Pulmonary artery endothelial cell (primary cell): ENCODE data around the gene USP49. TPM values are rescaled to one million over a fixed set of nuclear protein-coding genes. Genes with fewer than 3 reads are reported as not detected.

Source experiments
- DNase-seq: peaks from one replicate; pipeline ENCODE4 v3.0.0-alpha.2; 2011; ENCODE audit warnings: low read depth, low spot score
- total RNA-seq: library from RNA; depleted of rRNA; stranded (reverse); fragments of >200 nt; gene quantifications from 2 replicates; pipeline ENCODE4 v1.2.3, GENCODE V29; 2014

Gene USP49
- total RNA-seq, 1 donor from 2014 or later = 1.8 TPM

DNA sequence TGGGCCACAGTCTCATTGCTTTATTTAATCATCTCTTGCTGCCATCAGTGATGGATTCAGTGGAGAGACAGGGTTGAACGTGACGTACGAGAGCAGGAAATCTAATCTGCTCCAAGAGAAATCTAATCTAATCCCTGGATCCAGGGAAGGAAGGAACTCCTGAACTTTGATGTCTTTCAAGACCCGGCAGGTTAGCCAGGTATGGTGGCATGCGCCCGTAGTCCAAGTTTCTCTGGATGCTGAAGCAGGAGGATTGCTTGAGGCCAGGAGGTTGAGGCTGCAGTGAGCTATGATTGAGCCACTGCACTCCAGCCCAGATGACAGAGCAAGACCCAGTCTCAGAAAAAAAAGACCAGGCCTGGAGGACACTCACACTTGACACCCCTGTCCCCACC, 136.5 kb downstream of the USP49 start:
- no peak for DNase-seq

DNA sequence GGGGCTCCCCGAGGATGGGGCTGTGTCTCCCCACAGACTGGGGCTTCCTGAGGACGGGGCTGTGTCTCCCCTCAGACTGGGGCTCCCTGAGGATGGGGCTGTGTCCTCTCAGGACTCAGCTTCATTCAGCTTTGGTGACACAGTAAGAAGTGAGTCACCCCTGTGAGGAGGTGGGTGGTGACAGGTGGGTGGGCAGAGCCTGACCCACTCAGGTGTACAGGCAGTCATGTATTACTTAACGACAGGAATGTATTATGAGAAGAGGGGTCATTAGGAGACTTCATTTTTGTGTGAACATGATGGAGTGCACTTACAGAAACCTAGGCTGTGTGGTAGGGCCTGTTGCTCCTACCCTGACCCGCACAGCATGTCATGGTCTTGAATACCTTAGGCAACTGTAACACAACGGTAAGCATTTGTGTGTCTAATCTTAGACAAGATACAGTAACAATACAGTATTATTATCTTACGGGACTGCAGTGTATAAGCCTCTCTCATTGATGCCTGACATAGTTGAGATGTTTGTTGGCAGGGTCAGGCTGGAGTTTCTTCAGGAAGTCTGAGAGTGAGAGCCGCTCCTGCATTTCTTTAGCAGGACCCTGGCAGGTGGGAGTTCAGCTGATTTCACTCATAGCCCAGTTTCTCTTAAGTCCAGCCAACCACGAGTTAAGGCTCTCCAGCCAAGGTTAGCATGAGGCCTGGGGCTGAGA, 137.1 kb downstream of the USP49 start:
- no peak for DNase-seq

DNA sequence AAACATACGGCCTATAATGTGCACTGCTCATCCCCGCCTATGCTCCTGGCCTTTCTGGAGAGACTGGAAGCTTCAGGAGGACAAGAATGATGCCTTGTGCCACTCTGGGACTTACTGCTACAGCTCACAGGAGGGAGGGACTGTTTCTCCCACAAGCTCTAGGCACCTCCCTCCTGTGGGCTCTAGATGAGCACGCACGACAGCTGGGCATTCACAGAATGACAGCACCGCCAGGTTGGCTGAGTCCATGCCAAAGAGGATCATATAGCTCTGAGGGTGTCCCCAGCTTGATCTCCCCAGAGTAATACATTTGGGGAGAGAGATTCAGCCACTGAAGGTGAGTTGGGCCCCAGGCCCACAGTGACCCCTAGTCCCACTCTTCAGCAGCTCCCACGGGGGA, 137.9 kb downstream of the USP49 start:
- no peak for DNase-seq

DNA sequence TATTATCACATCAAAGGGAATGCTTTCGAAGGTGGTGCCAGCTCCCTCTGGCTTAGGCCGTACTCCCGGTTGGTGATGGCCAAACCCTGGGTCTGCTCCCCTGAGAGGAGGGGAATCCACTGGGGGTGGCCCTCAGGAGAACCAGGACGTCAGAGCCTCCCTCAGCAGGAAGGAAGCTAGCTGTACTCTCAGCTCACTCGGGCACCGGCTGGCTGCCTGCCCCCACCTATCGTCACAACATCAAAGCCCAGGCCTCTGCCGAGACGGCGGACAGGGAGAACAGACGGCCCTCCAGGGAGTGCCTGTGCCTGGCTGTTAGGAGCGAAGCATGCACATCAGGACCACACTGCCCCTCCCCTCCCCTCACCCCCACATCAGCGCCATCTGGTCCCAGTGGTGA, 138.8 kb downstream of the USP49 start:
- no peak for DNase-seq

DNA sequence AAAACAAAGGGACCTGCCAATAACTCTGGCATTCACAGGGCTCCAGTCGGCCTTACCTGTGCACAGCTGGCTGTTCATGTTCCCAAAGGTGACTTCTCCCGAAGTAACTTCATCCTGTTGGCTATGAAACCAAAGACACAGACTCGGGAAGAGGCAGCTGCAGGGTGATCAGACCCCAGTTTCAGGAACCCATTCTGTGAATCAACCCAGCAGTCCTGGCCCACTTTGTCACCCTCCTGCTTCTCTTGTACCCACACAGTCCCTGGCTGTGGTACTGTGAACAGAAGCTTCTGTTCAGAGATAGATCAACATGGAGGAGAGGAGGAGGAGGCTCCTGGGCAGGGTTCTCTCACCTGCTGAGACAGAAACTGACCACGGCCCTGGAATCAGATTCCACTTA, 139.3 kb downstream of the USP49 start:
- DNase-seq = no peak

DNA sequence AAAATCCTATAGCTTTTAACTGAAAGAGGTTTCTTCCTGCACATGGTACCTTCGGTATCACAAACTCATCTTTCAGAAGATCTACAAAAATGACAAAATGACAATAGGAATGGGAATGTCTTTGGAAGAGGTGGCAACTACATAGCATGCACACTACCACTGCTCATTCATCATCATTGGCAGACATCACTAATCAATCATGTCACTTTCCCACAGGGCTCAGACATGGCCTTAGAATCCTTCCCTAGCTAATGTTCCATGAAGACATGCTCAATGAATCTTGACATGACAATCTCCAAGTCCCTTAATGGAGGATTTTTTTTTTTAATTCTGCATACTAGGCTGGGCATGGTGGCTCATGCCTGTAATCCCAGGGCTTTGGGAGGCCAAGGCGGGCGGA, 144.8 kb downstream of the USP49 start:
- DNase-seq = no peak

DNA sequence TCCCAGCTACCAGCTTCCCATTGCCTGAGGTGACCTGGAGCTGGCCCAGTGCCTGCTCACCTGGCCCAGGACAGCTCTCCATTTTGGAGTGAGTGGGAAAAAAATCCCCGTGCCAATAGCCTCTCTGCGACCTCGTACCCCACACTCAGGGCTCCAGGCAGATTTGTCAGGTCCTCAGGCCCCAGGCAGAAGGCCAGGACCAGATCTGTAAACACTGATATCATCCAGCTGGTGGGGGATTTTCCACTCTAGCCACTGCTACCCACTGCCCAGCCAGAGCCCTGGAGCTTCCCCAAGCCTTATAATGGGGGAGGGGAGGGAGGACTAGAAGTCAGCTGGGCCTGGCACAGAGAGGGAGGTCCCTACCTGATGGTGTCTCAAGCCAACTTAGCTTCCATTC, 146.6 kb downstream of the USP49 start:
- DNase-seq = no peak

DNA sequence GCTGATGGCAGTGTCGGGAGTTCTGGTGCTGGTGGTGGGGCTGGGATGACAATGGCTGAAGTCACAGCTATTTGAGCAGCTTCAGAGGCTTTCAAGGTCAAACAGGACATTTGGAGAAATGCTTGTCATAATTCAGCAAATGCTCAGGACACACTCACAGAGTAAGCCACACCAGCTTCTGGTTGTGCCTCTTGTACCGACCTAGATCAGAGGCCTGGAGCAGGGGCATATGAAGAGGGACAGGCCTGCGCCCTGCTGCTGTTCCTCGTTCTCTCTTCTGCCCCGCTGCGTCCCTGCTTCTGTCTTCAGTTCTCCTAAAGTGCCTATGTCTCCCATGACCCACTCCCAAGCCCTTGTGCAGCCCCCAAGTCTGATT, 147.1 kb downstream of the USP49 start:
- no peak for DNase-seq

DNA sequence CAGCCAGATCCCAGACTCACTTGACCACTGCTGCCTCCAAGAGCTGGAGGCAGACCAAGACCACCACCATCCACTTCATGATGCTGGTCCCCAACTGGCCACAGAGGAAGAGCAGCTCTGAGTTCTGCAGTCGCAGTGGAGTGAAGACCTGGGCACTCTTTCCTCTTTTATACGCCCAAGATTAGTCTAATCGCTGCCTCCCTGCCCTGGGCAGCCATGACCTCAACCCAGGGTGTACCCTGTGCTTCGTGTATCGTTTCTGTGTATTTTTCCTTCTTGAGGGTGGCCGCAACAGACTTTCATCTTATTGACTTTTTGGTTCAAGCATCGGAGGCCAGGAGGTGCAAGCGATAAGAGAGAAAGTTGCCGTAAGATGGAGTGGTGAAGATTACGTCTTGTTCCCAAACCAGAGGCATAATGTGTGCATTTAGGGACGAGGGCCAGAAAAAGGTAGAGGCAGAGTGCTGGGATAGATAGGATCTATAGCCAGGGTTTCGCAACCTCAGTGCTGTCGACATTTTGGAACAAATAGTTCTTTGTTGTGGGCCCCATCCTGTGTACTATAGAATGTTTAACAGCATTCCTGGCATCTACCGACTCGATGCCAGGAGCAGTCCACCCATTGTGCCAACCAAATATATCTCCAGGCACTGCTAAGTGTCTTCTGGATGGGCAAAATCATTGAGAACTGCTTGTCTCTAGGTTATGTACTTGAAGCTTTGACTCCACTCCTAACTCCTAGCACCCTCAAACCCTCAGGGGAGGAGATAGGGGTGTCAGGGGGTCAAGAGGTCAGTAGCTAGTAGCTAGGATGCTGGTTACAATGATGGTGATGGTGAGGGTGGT, 147.7 kb downstream of the USP49 start, which contains the start of gene PGC:
Gene PGC (minus strand): TSS at position 142 of the 846 bp plus-strand sequence. CDS start 63 bp downstream, at position 79.
- no peak for DNase-seq

DNA sequence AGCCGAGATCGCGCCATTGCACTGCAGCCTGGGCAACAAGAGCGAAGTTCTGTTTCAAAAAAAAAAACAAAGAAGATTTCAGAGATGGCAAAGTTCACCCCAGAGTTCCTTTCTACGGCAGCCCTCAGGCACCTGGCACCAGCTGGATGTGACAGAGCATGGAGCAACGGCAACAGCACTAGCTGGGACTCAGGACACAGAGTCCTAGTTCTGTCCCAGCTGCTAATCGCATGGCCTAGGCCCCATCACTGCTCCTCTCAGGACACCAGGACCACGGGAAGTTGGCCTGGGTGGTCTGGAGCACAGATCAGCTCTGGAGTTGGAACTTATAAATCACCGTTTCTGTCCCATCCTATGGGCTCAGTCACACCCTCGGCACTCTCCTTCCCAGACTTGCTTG, 149.1 kb downstream of the USP49 start:
- no peak for DNase-seq

DNA sequence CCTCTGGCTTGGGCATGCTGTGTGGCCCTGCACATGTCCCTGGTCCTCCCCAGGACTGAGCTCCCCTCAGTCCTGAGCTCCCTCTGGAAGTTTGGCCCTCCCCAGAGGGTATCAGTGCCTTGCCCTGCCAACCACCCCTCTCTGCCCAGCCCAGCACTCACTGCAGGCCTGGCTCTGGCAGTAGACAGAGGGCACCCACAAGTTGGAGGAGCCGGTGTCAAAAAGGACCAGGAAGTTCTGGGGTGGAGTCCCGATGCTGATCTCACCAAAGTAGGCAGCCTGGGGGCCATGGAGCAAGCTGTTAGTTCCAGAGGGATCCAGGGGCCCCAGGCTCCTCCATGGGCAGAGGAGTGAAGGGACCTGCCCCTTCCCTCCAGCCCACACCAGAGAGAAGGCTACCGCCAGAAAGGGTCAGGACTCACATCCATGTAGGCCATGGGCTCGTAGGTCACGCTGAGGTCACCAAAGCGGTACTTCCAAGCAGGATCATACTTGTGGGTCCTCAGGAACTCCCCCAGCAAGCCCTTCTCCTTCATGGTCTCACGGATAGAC, 150.9 kb downstream of the USP49 start:
- no peak for DNase-seq

DNA sequence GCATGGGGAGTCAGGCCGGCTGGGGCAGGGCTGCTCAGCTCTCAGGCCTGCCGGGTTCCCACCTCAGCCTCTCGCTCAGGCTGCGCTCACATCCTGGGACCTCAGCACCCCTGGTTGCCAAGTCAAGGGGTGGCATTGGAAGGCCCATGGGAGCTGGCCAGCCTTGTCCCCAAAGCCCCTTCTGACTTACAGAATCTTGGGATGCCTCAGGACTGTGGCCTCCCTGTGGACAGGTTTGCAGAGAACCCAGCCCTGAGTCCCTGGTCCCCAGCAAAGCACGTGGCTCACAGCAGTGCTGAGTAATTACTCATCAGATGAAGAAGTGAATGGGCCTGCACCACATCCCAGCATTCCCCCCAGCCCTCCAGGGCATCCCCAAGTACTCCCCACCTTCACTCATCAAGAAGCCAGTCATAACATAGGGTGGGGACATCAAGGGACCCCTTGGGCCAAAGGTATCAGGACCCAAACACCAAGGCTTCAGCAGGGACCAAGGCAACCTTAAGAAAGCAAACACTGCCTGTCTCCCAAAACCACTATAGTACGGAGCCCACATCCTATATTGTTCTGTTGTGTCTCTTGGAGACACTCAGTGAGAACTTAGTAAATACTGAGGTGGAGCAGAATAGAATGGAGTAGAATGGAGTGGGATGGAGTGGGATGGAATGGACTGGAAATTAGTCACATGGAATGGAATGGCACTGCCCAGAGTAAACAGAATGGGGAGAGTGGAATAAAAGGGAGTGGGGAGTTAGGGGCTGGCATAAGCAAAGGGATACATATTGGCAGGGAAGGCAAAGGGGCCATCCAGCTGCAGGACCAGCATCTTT, 151.6 kb downstream of the USP49 start:
- DNase-seq = no peak

DNA sequence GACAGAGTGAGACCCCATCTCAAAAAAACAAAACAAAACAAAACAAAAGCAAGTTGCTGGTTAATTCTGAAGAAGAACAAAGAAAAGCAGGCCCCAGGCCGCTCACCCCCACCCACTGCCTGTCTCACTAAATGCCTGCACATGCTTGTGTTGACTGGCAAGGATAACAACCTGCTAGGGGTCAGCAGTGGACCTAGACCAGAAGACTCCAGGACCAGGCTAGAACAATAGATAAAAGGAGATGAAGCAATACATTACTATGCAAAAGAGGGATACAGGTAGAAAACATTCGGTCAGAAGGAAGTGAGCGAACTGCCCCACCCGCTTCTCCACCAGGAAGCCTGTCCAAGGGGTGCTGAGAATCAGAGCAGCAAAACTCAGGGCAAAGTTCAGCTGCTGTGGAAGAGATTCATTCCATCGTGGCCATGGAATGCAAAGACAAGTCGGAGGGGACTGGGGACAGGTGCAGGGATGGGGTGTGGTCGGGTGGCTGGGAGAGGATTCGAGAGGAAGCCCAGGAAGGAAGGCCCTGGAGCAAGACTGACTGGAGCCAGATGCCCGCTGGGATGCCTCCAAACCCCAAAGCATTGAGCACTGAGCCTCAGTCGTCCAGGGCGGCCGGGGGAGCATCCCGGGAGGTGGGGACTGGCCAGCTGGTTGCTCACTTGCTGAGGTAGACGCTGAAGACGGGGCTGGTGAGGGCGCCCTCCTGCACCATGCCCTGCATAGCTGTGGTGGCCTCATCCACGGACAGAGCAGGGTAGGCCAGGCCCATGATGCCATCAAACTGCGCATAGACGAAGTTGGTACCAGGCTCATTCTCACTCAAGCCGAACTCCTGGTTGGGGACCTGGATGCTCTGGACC, 153.3 kb downstream of the USP49 start:
- DNase-seq = no peak

DNA sequence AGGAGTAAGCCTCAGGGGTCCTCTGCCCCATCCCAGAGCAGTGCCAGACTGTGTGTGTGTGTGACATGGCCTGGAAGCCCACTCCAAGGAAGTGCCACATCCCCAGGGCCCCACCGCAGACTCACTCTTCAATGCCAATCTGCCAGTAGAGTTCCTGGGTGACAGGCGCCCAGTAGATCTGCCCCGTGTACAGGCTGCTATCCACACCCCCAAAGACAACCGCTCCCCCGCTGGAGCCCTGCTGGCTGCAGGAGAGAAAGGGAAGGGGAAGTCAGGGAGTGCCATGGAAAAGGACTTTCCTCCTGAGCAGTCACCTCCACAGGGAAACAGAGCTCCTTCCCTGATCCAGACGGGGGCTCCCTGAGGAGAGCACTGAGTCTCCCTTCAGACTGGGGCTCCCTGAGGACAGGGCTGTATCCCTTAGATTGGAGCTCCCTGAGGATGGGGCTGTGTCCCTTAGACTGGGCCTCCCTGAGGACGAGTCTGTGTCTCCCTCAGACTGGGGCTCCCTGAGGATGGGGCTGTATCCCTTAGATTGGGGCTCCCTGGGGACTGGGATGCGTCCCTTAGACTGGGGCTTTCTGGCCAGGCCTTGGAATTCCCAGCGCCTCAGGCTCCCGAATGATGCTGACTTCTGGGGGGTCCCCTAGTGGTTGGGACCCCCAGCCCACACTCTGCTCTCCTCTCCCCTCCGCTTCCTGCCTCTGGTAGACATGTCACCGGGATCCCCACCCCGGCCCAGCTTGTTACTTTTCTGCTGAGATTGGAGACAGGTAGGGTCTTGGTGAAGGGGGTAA, 154.6 kb downstream of the USP49 start:
- no peak for DNase-seq

Other genes starting within 250 kb of the USP49 start
- 3.8 and 4.4 TPM in 2 replicates for gene TFEB, start 159.8 kb downstream of the USP49 start, total RNA-seq
- gene PGC, start 148.0 kb downstream of the USP49 start, total RNA-seq = not detected in 2 replicates
- 1.2 TPM in 2 replicates for gene FRS3, start 115.5 kb downstream of the USP49 start, total RNA-seq
- gene PRICKLE4, start 114.6 kb downstream of the USP49 start, total RNA-seq = 0.67 and 1.1 TPM in 2 replicates
- gene TOMM6, start 107.7 kb downstream of the USP49 start, total RNA-seq = 95.8 and 101 TPM in 2 replicates
- 31.0 and 50.1 TPM in 2 replicates for gene MED20, start 25.8 kb upstream of the USP49 start, total RNA-seq
- gene BYSL, start 26.1 kb upstream of the USP49 start, total RNA-seq = 30.6 and 32.7 TPM in 2 replicates
- 37.6 and 64.7 TPM in 2 replicates for gene CCND3, start 46.4 kb upstream of the USP49 start, total RNA-seq
- 16.3 and 37.0 TPM in 2 replicates for gene TAF8, start 155.1 kb upstream of the USP49 start, total RNA-seq
- gene C6orf132, start 247.2 kb upstream of the USP49 start, total RNA-seq = 0.25 TPM in 1 of 2 replicates, not detected in the other